Lower lobe of right lung (tissue), 2 donors: ENCODE data around the gene ALKBH1. TPM values are rescaled to one million over a fixed set of nuclear protein-coding genes. Genes with fewer than 3 reads are reported as not detected.

Source experiments
- ATAC-seq, 2 donors: fragments of 200-7000 bp; cut with Tn5 transposase; one replicate each; pipeline ENCODE4 v1.9.1; 2020 to 2022; ENCODE audit warnings: mild to moderate bottlenecking in 2 of 2, moderate library complexity in 2 of 2
- DNase-seq: peaks from one replicate; pipeline ENCODE4 v3.0.0-alpha.2; 2020
- H3K27ac ChIP-seq: fragments of 200-600 bp; one replicate; pipeline ENCODE4 v1.8.0; 2022
- H3K27me3 ChIP-seq: fragments of 200-600 bp; one replicate; pipeline ENCODE4 v1.8.0; 2022; ENCODE audit warnings: low read depth
- H3K36me3 ChIP-seq: fragments of 200-600 bp; one replicate; pipeline ENCODE4 v1.8.0; 2022; ENCODE audit warnings: mild to moderate bottlenecking
- H3K4me1 ChIP-seq: fragments of 200-600 bp; one replicate; pipeline ENCODE4 v1.8.0; 2022
- H3K4me3 ChIP-seq: fragments of 200-600 bp; one replicate; pipeline ENCODE4 v1.8.0; 2022; ENCODE audit warnings: mild to moderate bottlenecking
- H3K9me3 ChIP-seq: fragments of 200-600 bp; one replicate; pipeline ENCODE4 v1.8.0; 2022
- intact Hi-C: fragments of 100-400 bp; cut with DNase I; formaldehyde crosslinking; loops from one replicate; pipeline ENCODE4 v1.11.0; 2022
- total RNA-seq: library from RNA; stranded (reverse); fragmentation: NEBNext Ultra II Directional; extraction: Animal tissue kit (Norgen Biotek cat#: 25700); gene quantifications from one replicate; pipeline ENCODE4 v1.2.1, GENCODE V29; 2021
- TF ChIP-seq, protein P1 (sequence below): fragments of 200-600 bp; IDR thresholded peaks from one replicate; pipeline ENCODE4 v1.8.0; 2022; ENCODE audit warnings: antibody characterized with exemption, mild to moderate bottlenecking
- donor health status: DM: no; HTN: yes; CAD: no; lungs with severe emphysema.

ALKBH1 gene
- total RNA-seq, 1 donor from 2014 or later, result 12.5 TPM

DNA sequence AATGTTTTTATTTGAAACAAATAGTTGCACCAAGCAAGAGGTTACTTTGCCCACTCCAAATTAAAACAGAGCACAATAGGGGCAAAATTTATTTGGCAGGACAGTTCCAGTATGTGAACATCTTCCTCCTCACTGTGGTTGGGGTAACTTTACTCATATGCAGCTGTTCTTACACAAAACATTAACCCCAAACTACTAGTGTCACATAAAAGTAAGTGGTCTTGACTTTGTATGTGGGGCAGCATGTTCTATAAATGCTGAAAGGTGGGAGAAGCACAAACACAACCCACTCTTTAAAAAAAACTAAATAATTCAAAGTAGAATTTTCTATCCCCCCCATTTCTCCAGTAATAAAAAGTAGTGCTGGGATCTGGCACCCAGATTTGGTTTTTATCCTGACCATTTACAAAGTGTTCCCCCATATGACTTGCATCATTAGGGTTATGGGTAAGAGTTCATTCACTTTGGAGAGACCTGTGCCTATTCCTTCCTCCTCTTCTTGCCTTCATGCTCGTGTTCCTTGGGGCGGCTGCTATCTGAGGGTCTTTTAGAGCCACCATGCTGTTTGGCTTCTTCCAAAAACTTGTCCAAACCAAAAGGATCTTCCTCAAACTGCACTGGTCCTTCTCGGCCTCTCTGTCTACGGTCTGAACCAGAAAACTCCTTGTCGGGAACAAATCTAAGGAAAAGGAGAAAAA, 9.9 kb upstream of the ALKBH1 start:
- H3K36me3 ChIP-seq, result peaks cover 100% of the 10 kb centered on the region
- H3K27ac ChIP-seq, result no peak overlapping the region
- H3K4me1 ChIP-seq, result no peaks in the 10 kb centered on the region
- no peaks in the 10 kb centered on the region for H3K27me3 ChIP-seq
- no peak overlapping the region for H3K4me3 ChIP-seq
- TF ChIP-seq, protein P1, sequence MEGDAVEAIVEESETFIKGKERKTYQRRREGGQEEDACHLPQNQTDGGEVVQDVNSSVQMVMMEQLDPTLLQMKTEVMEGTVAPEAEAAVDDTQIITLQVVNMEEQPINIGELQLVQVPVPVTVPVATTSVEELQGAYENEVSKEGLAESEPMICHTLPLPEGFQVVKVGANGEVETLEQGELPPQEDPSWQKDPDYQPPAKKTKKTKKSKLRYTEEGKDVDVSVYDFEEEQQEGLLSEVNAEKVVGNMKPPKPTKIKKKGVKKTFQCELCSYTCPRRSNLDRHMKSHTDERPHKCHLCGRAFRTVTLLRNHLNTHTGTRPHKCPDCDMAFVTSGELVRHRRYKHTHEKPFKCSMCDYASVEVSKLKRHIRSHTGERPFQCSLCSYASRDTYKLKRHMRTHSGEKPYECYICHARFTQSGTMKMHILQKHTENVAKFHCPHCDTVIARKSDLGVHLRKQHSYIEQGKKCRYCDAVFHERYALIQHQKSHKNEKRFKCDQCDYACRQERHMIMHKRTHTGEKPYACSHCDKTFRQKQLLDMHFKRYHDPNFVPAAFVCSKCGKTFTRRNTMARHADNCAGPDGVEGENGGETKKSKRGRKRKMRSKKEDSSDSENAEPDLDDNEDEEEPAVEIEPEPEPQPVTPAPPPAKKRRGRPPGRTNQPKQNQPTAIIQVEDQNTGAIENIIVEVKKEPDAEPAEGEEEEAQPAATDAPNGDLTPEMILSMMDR, result no peak
- DNase-seq, result no peak
- H3K9me3 ChIP-seq, result no peaks in the 10 kb centered on the region
- intact Hi-C loops, result no loop called here
- no peak for ATAC-seq

DNA sequence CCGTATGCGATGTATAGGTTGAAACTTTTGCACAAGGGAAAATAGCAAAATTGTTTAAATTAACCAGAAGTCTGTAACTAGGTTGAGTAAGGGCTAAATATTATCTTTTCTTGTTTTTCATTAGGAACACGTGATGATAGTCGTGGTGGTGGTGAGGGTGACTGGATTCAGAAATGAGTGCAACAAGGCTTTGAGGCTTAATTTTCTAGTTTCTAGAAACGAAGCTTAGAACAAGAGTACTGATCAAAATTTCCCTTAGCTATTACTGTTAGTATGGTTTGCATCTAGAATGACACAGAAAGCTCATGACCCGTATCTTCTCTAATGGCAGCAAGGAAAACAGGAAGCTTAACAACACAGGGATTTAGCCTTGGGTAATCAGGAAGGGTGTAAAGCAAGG, 7.1 kb upstream of the ALKBH1 start:
- peaks cover 100% of the 10 kb centered on the region for H3K36me3 ChIP-seq
- ATAC-seq (no peak), DNase-seq (no peak)
- H3K27me3 ChIP-seq, result no peaks in the 10 kb centered on the region
- TF ChIP-seq, protein P1, result no peak
- intact Hi-C loops, result no loop called here
- peaks cover 3% of the 10 kb centered on the region for H3K4me1 ChIP-seq
- no peaks in the 10 kb centered on the region for H3K9me3 ChIP-seq
- H3K4me3 ChIP-seq, result no peak overlapping the region
- H3K27ac ChIP-seq, result no peak overlapping the region

DNA sequence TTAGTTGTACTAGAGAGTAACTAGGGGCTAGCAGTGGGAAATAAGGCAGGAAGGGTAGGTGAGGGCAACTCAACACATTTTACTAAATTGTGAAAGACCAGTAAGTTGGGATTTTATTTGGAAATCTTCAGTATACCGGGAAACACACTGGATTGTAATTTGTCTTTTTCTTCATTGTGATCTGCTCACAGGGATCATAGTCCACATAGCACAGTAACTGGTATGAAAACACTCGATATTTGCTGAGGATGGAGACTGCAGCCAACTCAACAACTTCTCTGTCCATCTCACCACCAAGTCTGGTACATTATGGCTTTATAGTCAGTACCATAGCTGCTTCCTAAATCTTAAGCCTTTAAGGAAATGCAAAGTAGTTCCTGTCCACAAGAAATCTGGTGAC, 2.5 kb upstream of the ALKBH1 start:
- peaks cover 55% of the 10 kb centered on the region for H3K36me3 ChIP-seq
- H3K27ac ChIP-seq, result no peak overlapping the region
- H3K4me1 ChIP-seq, result peaks cover 31% of the 10 kb centered on the region
- ATAC-seq (no peak), DNase-seq (no peak)
- no peak overlapping the region for H3K4me3 ChIP-seq
- intact Hi-C loops, result no loop called here
- TF ChIP-seq, protein P1, result no peak
- no peaks in the 10 kb centered on the region for H3K27me3 ChIP-seq
- no peaks in the 10 kb centered on the region for H3K9me3 ChIP-seq

DNA sequence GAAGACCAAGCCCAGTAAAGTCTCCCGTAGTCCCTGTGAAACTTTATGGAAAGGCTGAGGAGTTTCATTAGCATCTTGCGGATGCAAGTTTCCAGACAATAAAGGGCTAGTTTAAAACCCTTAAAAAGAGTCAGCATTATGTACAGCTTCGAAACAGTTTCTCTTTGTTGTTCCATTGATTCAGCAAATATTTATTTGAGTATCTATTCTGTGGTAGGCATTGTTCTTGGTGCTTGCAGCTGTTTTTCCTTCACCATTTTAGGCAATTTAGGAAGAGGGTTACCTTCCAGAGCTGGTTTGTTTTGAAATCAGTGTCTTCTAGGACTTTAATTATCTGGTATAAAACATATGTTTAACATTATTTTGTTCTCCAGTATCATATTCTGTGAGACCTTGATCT, 1.6 kb upstream of the ALKBH1 start:
- DNase-seq (no peak), ATAC-seq (no peak)
- no peaks in the 10 kb centered on the region for H3K9me3 ChIP-seq
- TF ChIP-seq, protein P1, result no peak
- H3K4me3 ChIP-seq, result peak overlapping the region; percentile 96
- no peaks in the 10 kb centered on the region for H3K27me3 ChIP-seq
- H3K4me1 ChIP-seq, result peaks cover 31% of the 10 kb centered on the region
- H3K27ac ChIP-seq, result no peak overlapping the region
- peaks cover 52% of the 10 kb centered on the region for H3K36me3 ChIP-seq
- intact Hi-C loops, result no loop called here

DNA sequence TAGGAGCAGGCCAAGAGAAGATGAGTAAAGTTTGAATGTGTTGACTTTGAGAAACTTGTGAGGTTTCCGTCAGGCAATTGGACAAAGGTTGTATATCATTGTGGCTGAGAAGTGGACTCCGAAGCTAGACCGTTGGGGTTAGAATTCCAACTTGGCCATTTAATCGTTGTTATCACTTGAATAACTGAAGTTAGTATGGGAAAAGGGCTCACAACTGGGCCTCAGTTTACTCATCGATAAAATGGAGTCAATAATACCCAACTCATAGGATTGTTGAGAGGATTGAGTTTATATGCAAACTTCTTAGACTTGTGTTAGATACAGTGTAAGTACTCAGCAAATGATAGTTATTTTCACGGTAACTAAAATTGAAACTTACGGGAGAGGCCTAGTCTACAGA, 926 bp upstream of the ALKBH1 start:
- H3K27me3 ChIP-seq, result no peaks in the 10 kb centered on the region
- H3K9me3 ChIP-seq, result no peaks in the 10 kb centered on the region
- H3K27ac ChIP-seq, result no peak overlapping the region
- TF ChIP-seq, protein P1, result no peak
- peak overlapping the region; percentile 96 for H3K4me3 ChIP-seq
- DNase-seq, result no peak
- peaks cover 31% of the 10 kb centered on the region for H3K4me1 ChIP-seq
- intact Hi-C loops, result no loop called here
- ATAC-seq, result no peak
- H3K36me3 ChIP-seq, result peaks cover 52% of the 10 kb centered on the region
